Fibroblast of mammary gland (primary cell): Measurements from ENCODE around the gene WDR83.
"Not testable (repeated sequence)": the region's sequence is repeated elsewhere in the genome, so short reads cannot be mapped to it uniquely, and the experiment has no call there.

Source experiments
- DNase-seq: peaks from one replicate; pipeline ENCODE4 v3.0.0-alpha.2; 2010; ENCODE audit warnings: low read depth
- H3K4me3 ChIP-seq: 2 replicates; pipeline ENCODE4 v1.5.1; 2011; ENCODE audit warnings: low read depth, mild to moderate bottlenecking, low read length, moderate library complexity; ENCODE audit not compliant: control insufficient read depth
- TF ChIP-seq, protein P1 (sequence below): conservative IDR thresholded peaks from 2 replicates; pipeline ENCODE4 v1.5.1; 2011; ENCODE audit warnings: low read depth, low read length, inconsistent platforms; ENCODE audit not compliant: control insufficient read depth, insufficient read depth

WDR83 gene

GRCh38 chr19:12629215-12629614 lies 37.4 kb upstream of the WDR83 start:
- DNase-seq = no peak

GRCh38 chr19:12636631-12637030 lies 30.0 kb upstream of the WDR83 start:
- no peak overlapping the region for H3K4me3 ChIP-seq
- TF ChIP-seq, protein P1, sequence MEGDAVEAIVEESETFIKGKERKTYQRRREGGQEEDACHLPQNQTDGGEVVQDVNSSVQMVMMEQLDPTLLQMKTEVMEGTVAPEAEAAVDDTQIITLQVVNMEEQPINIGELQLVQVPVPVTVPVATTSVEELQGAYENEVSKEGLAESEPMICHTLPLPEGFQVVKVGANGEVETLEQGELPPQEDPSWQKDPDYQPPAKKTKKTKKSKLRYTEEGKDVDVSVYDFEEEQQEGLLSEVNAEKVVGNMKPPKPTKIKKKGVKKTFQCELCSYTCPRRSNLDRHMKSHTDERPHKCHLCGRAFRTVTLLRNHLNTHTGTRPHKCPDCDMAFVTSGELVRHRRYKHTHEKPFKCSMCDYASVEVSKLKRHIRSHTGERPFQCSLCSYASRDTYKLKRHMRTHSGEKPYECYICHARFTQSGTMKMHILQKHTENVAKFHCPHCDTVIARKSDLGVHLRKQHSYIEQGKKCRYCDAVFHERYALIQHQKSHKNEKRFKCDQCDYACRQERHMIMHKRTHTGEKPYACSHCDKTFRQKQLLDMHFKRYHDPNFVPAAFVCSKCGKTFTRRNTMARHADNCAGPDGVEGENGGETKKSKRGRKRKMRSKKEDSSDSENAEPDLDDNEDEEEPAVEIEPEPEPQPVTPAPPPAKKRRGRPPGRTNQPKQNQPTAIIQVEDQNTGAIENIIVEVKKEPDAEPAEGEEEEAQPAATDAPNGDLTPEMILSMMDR = no peak
- DNase-seq = no peak

More at GRCh38 chr19:12629215-12629614, 37.4 kb upstream of the WDR83 start:
- H3K4me3 ChIP-seq = no peak overlapping the region
- TF ChIP-seq, protein P1 = no peak

DNA sequence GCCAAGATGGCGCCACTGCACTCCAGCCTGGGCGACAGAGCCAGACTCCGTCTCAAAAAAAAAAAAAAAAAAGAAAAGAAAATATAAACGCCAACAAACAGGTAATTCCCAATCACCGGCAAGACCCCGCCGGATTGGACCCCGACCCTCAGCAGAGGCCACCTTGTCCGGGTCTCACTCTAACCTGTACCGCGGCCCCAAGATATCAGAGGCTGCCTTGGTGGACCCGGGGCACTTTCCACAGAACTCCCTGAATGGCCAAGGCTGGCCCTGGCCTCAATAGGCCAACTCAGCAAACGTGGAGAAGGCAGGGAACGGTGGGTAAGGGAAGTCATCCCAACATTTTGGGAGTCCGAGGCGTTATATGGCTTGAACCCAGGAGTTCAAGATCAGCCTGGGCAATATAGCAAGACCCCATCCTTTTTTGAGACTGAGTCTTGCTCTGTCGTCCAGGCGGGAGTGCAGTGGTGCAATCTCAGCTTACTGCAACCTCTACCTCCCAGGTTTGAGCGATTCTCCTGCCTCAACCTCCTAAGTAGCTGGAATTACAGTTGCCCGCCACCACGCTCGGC lies 27.9 kb upstream of the WDR83 start:
- TF ChIP-seq, protein P1 = no peak
- no peak overlapping the region for H3K4me3 ChIP-seq
- no peak for DNase-seq

- peak; percentile 81 for DNase-seq
- H3K4me3 ChIP-seq = peak overlapping the region; percentile 13
- TF ChIP-seq, protein P1 = peak; percentile 68
These were observed 26.6 kb upstream of the WDR83 start for GRCh38 chr19:12639901-12640613.

DNA sequence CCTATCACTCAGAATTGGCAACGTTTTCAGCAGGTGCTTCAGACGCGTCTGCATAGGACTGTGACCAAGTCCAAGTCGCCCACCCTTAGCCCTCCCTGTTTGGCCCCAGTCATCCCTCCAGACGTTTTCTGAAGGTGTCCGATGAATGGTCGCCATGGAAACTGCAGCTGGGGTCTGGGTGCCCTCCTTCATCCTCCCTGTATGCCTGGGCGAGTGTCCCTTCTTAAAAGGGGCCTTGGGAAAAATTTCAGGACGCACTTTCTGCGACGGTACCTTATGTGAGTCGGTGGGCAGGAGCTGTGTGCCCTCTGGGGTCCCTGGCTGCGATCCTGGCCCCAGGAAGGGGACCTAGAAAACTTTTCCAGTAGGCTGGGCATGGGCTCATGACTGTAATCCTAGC lies 25.2 kb upstream of the WDR83 start:
- TF ChIP-seq, protein P1 = no peak
- no peak overlapping the region for H3K4me3 ChIP-seq
- DNase-seq = no peak

DNA sequence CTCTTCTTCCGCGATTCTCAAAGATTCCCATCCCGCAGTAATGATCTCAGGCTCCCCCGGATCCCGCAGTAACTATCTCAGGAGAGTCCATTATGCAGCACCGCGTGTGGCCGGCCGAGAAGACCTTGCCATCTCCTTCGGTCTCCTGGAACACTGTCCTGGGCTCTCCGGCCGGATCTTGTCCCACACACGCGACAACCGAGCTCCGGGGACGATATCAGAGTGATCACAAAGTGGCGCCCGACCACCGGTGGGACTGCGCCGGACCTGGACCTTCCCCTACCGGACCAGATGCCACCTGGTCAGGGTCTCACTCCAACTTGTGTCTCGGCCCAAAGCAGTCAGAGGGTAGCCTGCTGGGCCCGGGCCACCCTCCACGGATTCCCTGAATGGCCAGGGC lies 24.1 kb upstream of the WDR83 start:
- TF ChIP-seq, protein P1 = no peak
- H3K4me3 ChIP-seq = no peak overlapping the region

GRCh38 chr19:12643716-12644115 lies 22.9 kb upstream of the WDR83 start:
- not testable (repeated sequence) for H3K4me3 ChIP-seq, DNase-seq

More for the DNA sequence above, 24.1 kb upstream of the WDR83 start:
- no peak for DNase-seq
